HEK293T (cell line): Measurements from ENCODE around the gene NPBWR2.
"Not testable (repeated sequence)": the region's sequence is repeated elsewhere in the genome, so short reads cannot be mapped to it uniquely, and the experiment has no call there.

Source experiments
- CTCF ChIA-PET: fragments of 350-600 bp; formaldehyde crosslinking; extraction: SDS; loops from one replicate; lab custom pipeline; 2021; ENCODE audit warnings: antibody characterized with exemption, inconsistent platforms; lab: Yijun Ruan, JAX
- POLR2A ChIA-PET: fragments of 350-600 bp; formaldehyde crosslinking; extraction: SDS; loops from one replicate; lab custom pipeline; 2020; ENCODE audit warnings: antibody characterized with exemption, inconsistent platforms; lab: Yijun Ruan, JAX
- DNase-seq: peaks from one replicate; pipeline ENCODE4 v3.0.0; 2012; ENCODE audit warnings: mixed read lengths; ENCODE audit errors: extremely low spot score
- ARNT ChIP-seq: fragments of 450-650 bp; IDR thresholded peaks from 2 replicates; pipeline ENCODE4 v1.6.1; 2017; ENCODE audit warnings: mild to moderate bottlenecking
- BHLHE40 ChIP-seq: fragments of 450-650 bp; IDR thresholded peaks from 2 replicates; pipeline ENCODE4 v1.6.1; 2016; ENCODE audit warnings: mild to moderate bottlenecking, moderate library complexity, borderline replicate concordance
- CTBP1 ChIP-seq: fragments of 450-650 bp; IDR thresholded peaks from 2 replicates; pipeline ENCODE4 v1.6.1; 2016; ENCODE audit warnings: borderline replicate concordance
- ELF4 ChIP-seq: fragments of 450-650 bp; IDR thresholded peaks from 2 replicates; pipeline ENCODE4 v1.6.1; 2017; ENCODE audit warnings: antibody characterized with exemption
- FOXA1 ChIP-seq: fragments of 450-650 bp; IDR thresholded peaks from 2 replicates; pipeline ENCODE4 v1.6.1; 2016; ENCODE audit warnings: mild to moderate bottlenecking
- FOXK2 ChIP-seq: fragments of 450-650 bp; IDR thresholded peaks from 2 replicates; pipeline ENCODE4 v1.6.1; 2016; ENCODE audit warnings: mild to moderate bottlenecking
- FOXM1 ChIP-seq: fragments of 450-650 bp; IDR thresholded peaks from 2 replicates; pipeline ENCODE4 v1.6.1; 2017; ENCODE audit warnings: mild to moderate bottlenecking, borderline replicate concordance
- HDGF ChIP-seq: fragments of 450-650 bp; IDR thresholded peaks from 2 replicates; pipeline ENCODE4 v1.6.1; 2017; ENCODE audit warnings: antibody characterized with exemption, borderline replicate concordance
- L3MBTL2 ChIP-seq: fragments of 450-650 bp; conservative IDR thresholded peaks from 2 replicates; pipeline ENCODE4 v1.6.1; 2016; ENCODE audit warnings: mild to moderate bottlenecking
- LEF1 ChIP-seq: fragments of 450-650 bp; IDR thresholded peaks from 2 replicates; pipeline ENCODE4 v1.6.1; 2017; ENCODE audit warnings: mild to moderate bottlenecking, borderline replicate concordance
- NFRKB ChIP-seq: fragments of 450-650 bp; IDR thresholded peaks from 2 replicates; pipeline ENCODE4 v1.6.1; 2016; ENCODE audit warnings: mild to moderate bottlenecking, moderate library complexity
- PKNOX1 ChIP-seq: fragments of 450-650 bp; IDR thresholded peaks from 2 replicates; pipeline ENCODE4 v1.6.1; 2016
- SP1 ChIP-seq: fragments of 450-650 bp; IDR thresholded peaks from 2 replicates; pipeline ENCODE4 v1.6.1; 2017
- SUZ12 ChIP-seq: fragments of 450-650 bp; IDR thresholded peaks from 2 replicates; pipeline ENCODE4 v1.6.1; 2016; ENCODE audit warnings: mild to moderate bottlenecking
- TARDBP ChIP-seq: fragments of 450-650 bp; IDR thresholded peaks from 2 replicates; pipeline ENCODE4 v1.6.1; 2016
- ZNF384 ChIP-seq: fragments of 450-650 bp; IDR thresholded peaks from 2 replicates; pipeline ENCODE4 v1.6.1; 2016

The NPBWR2 gene

DNA sequence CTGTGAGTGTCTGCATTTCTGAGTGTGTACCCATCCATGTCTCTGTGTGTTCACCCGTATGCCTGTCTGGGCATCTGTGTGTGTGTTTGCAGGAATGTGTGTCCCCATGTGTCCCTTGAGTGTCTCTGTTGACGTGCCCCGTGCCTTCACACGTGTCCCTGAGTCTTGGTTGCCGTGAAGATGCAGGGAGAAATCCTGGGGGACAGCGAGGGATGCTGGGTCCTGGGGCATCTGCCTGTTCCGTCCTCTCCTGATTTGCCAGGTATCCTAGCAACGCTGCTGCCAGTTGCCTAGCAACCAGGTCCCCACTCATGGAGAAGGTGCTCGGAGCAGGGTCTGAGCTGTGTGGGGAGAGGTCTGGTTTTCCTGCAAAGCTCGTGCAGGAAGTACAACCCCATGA lies 17.2 kb downstream of the NPBWR2 start:
- CTCF ChIA-PET, result no interaction called here
- TF ChIP-seq ARNT (no peak), SUZ12 (no peak), FOXK2 (no peak), TARDBP (no peak)
- POLR2A ChIA-PET, result no interaction called here
- peak; percentile 39 for DNase-seq

GRCh38 chr20:64088586-64088985 lies 18.8 kb downstream of the NPBWR2 start:
- POLR2A ChIA-PET, DNase-seq, CTCF ChIA-PET: not testable (repeated sequence)

DNA sequence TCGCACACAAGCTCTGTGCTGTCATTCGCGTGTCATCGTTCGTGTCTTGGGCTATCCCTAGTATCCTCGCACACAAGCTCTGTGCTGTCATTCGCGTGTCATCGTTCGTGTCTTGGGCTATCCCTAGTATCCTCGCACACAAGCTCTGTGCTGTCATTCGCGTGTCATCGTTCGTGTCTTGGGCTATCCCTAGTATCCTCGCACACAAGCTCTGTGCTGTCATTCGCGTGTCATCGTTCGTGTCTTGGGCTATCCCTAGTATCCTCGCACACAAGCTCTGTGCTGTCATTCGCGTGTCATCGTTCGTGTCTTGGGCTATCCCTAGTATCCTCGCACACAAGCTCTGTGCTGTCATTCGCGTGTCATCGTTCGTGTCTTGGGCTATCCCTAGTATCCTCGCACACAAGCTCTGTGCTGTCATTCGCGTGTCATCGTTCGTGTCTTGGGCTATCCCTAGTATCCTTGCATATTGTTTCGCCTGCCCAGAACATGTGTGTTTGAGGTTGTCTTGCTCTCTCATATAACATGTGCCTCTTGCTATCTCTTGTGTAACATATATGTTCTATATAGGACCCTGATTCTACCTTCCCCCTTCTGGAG lies 20.0 kb downstream of the NPBWR2 start:
- POLR2A ChIA-PET, result not testable (repeated sequence)

GRCh38 chr20:64086801-64087200 lies 20.6 kb downstream of the NPBWR2 start:
- DNase-seq, result no peak
- ChIA-PET POLR2A (no interaction called here), CTCF (no interaction called here)
- TF ChIP-seq FOXM1 (no peak), HDGF (no peak), SP1 (no peak), SUZ12 (no peak), BHLHE40 (no peak), TARDBP (no peak), CTBP1 (no peak), ARNT (no peak), PKNOX1 (no peak), ELF4 (no peak), LEF1 (no peak), L3MBTL2 (no peak), ZNF384 (no peak), FOXA1 (no peak), NFRKB (no peak)

More for the DNA sequence above, 20.0 kb downstream of the NPBWR2 start:
- CTCF ChIA-PET, DNase-seq: not testable (repeated sequence)

DNA sequence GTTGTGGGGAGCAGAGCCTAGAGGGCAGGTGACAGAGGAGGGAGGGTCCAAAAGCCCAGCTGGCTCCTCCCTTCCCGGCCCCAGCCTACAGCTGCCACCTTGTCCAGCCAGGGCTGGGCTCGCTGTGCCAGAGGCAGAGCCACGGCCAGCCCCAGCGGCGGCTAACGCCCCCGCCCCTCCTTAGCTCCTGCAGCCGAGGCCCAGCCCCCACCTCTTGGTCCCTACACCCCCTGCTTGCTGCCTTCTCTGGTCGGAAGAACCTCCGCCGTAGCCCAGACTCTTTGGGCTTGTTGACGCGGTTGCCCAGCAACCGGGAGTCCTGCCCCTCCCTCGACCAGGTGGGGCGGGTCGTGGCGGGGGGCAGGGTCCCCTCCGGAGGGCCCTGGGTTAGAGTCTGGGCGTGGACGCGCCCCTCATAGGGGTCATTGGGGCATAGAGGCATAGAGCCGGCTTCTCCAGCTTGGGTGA lies 22.6 kb downstream of the NPBWR2 start:
- CTCF ChIA-PET, result interaction anchor here (0.7 to 1.7 kb wide), 2 partner anchors 15 to 35 kb away, joined by 3 to 12 read pairs; no protein-coding TSS in a partner anchor
- no peak for DNase-seq
- TF ChIP-seq NFRKB (no peak), LEF1 (no peak), HDGF (no peak), TARDBP (no peak), FOXM1 (no peak), FOXK2 (no peak), SP1 (no peak), PKNOX1 (no peak), ZNF384 (no peak), FOXA1 (no peak), ARNT (no peak)
- POLR2A ChIA-PET, result interaction anchor here (1.5 to 1.6 kb wide), 2 partner anchors 31 to 104 kb away, joined by 4 read pairs; partner anchors contain the start of gene PRPF6

DNA sequence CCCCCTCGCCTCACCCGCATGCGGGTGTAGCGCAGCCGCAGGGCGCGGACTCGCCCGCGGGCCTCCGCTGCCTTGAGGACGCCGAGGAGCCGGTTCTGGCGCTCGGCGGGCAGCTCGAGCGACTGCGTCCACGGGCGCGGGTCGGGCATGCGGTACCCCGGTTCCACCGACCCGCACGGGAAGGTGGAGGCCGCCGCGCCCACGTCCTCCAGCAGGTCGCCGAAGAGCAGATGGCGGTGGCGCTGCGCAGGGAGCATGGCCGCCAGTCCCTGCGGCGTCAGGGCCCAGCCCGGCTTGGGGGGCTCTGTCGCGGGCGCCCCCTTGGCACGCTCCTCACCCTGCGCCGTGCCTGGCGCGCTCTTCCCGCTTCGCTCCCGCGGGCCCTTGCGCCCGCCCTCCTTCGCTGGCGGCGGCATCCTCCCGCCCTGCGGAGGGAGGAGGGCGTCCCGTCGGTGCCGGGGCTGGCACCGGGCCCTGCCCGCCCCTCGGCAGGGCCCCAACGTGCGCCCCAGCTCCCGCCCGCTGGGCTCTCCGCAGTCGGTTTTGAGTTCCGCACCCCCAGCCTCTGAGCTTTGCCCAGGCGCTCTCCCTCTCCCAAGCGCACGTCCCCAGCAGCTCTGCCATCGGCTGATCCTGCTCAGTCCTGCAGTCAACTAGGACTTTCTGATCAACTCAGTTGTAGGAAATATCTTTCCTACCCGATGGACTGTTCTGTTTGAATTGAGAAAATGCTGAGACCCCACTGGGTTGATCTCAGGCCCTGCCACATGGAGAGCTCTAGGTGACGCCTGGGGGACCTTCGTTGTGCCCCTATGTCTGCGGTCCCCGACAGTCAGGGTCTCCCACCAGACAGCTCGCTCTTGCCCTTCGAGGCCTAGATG lies 23.3 kb downstream of the NPBWR2 start, which contains the start of gene LKAAEAR1:
Gene LKAAEAR1 (minus strand): TSS at position 595 of the 881 bp plus-strand sequence. CDS start 179 bp downstream, at position 416.
- TF ChIP-seq ZNF384, result no peak
- no peak for TF ChIP-seq LEF1
- TF ChIP-seq BHLHE40, result no peak
- no peak for TF ChIP-seq SUZ12
- TF ChIP-seq HDGF, result no peak
- no peak for TF ChIP-seq ARNT
- no peak for TF ChIP-seq SP1
- no peak for TF ChIP-seq TARDBP
- no peak for TF ChIP-seq FOXM1
- TF ChIP-seq PKNOX1, result no peak
- TF ChIP-seq FOXA1, result no peak
- no peak for TF ChIP-seq L3MBTL2
- TF ChIP-seq NFRKB, result no peak
- no peak for TF ChIP-seq FOXK2
- no peak for TF ChIP-seq ELF4
- DNase-seq, result no peak
- ChIA-PET CTCF (interaction anchor here (0.7 to 1.7 kb wide), 7 partner anchors 15 to 36 kb away, joined by 3 to 12 read pairs (median 3); no protein-coding TSS in a partner anchor), POLR2A (interaction anchor here (1.5 to 1.6 kb wide), 2 partner anchors 30 to 103 kb away, joined by 4 read pairs; partner anchors contain the start of gene PRPF6)
